Measurements from ENCODE around the gene ACOX2.

The ACOX2 gene

GRCh38 chr3:58568572-58569286 lies 31.7 kb upstream of the ACOX2 start:
- intact Hi-C loops (cut with DNase I), result loop anchor here (1.0 kb wide), 2 partner anchors 17 to 62 kb away; no protein-coding TSS in a partner anchor
- DNase-seq, result peak; percentile 62 to 97 (median 90)

- no peak for DNase-seq
Observed at GRCh38 chr3:58567251-58567515, 30.2 kb upstream of the ACOX2 start.

GRCh38 chr3:58566398-58567250 lies 29.6 kb upstream of the ACOX2 start:
- no peak for DNase-seq
- intact Hi-C loops (cut with DNase I), result no loop called here

More at GRCh38 chr3:58567251-58567515, 30.2 kb upstream of the ACOX2 start:
- intact Hi-C loops (cut with DNase I), result no loop called here

GRCh38 chr3:58565621-58566397 lies 28.8 kb upstream of the ACOX2 start:
- intact Hi-C loops (cut with DNase I), result no loop called here
- no peak for DNase-seq

- intact Hi-C loops (cut with DNase I), result no loop called here
Observed at GRCh38 chr3:58564456-58565160, 27.6 kb upstream of the ACOX2 start.

GRCh38 chr3:58564054-58564453 lies 27.1 kb upstream of the ACOX2 start:
- intact Hi-C loops (cut with DNase I), result no loop called here
- no peak for DNase-seq

More at GRCh38 chr3:58564456-58565160, 27.6 kb upstream of the ACOX2 start:
- DNase-seq, result no peak

- intact Hi-C loops (cut with DNase I), result no loop called here
- no peak for DNase-seq
Observed at GRCh38 chr3:58563386-58564035, 26.5 kb upstream of the ACOX2 start.

- intact Hi-C loops (cut with DNase I), result no loop called here
- no peak for DNase-seq
Observed at GRCh38 chr3:58562498-58562897, 25.5 kb upstream of the ACOX2 start.

- intact Hi-C loops (cut with DNase I), result no loop called here
- DNase-seq, result no peak
Observed at GRCh38 chr3:58560771-58561311, 23.9 kb upstream of the ACOX2 start.

- intact Hi-C loops (cut with DNase I), result no loop called here
- peak in 1 of 10 donors; percentile 33 for DNase-seq
Observed at GRCh38 chr3:58559586-58559985, 22.6 kb upstream of the ACOX2 start.

- no peak for DNase-seq
- intact Hi-C loops (cut with DNase I), result no loop called here
Observed at GRCh38 chr3:58557491-58557890, 20.5 kb upstream of the ACOX2 start.

- intact Hi-C loops (cut with DNase I), result no loop called here
- peak in 7 of 10 donors; percentile 35 to 92 (median 54) for DNase-seq
Observed at GRCh38 chr3:58556761-58557221, 19.8 kb upstream of the ACOX2 start.

- intact Hi-C loops (cut with DNase I), result no loop called here
Observed at GRCh38 chr3:58556001-58556400, 19.0 kb upstream of the ACOX2 start.

GRCh38 chr3:58555203-58555602 lies 18.2 kb upstream of the ACOX2 start:
- intact Hi-C loops (cut with DNase I), result no loop called here
- DNase-seq, result peak in 1 of 10 donors; percentile 24

More at GRCh38 chr3:58556001-58556400, 19.0 kb upstream of the ACOX2 start:
- no peak for DNase-seq

- DNase-seq, result no peak
- intact Hi-C loops (cut with DNase I), result no loop called here
Observed at GRCh38 chr3:58553003-58553402, 16.0 kb upstream of the ACOX2 start.

GRCh38 chr3:58551636-58552180 lies 14.7 kb upstream of the ACOX2 start:
- intact Hi-C loops (cut with DNase I), result no loop called here
- DNase-seq, result no peak

GRCh38 chr3:58544541-58544940 lies 7.6 kb upstream of the ACOX2 start:
- intact Hi-C loops (cut with DNase I), result no loop called here
- no peak for DNase-seq

- no peak for DNase-seq
- intact Hi-C loops (cut with DNase I), result no loop called here
Observed at GRCh38 chr3:58540176-58540858, 3.3 kb upstream of the ACOX2 start.

GRCh38 chr3:58539626-58540025 lies 2.6 kb upstream of the ACOX2 start:
- intact Hi-C loops (cut with DNase I), result loop anchor here (10.0 kb wide), 1 partner anchor 125 kb away; no protein-coding TSS in a partner anchor
- no peak for DNase-seq
